Effector memory CD8-positive, alpha-beta T cell (primary cell): ENCODE measurements around the gene TUBA4A.
"Not testable (repeated sequence)": the region's sequence is repeated elsewhere in the genome, so short reads cannot be mapped to it uniquely, and the experiment has no call there.

Experiments
- ATAC-seq: fragments of 150-1000 bp; cut with Tn5 transposase; replicated peaks from 2 replicates; pipeline ENCODE4 v1.10.0; 2021; ENCODE audit warnings: mild to moderate bottlenecking, moderate library complexity
- DNase-seq, 3 experiments: peaks; one replicate each; pipeline ENCODE4 v3.0.0; 2021
- H3K27ac Mint-ChIP-seq, 2 donors: one replicate each; pipeline ENCODE4 v1.8.0; 2022; ENCODE audit warnings: mild to moderate bottlenecking in 2 of 2, mixed read lengths in 2 of 2, moderate library complexity in 2 of 2
- H3K27me3 Mint-ChIP-seq, 2 donors: one replicate each; pipeline ENCODE4 v1.8.0; 2022; ENCODE audit warnings: mixed read lengths in 2 of 2
- H3K36me3 Mint-ChIP-seq: one replicate; pipeline ENCODE4 v1.8.0; 2022; ENCODE audit warnings: mild to moderate bottlenecking, moderate library complexity, mixed read lengths; ENCODE audit not compliant: insufficient read depth
- H3K4me1 Mint-ChIP-seq, 2 donors: one replicate each; pipeline ENCODE4 v1.8.0; 2022; ENCODE audit warnings: low read depth in 2 of 2, mixed read lengths in 2 of 2
- H3K4me3 Mint-ChIP-seq, 2 donors: one replicate each; pipeline ENCODE4 v1.8.0; 2022; ENCODE audit warnings: mild to moderate bottlenecking in 2 of 2, mixed read lengths in 2 of 2, moderate library complexity in 2 of 2
- H3K9me3 Mint-ChIP-seq, 2 donors: one replicate each; pipeline ENCODE4 v1.8.0; 2022; ENCODE audit warnings: mixed read lengths in 2 of 2

Gene TUBA4A

GRCh38 chr2:219206328-219207133, 47.2 kb downstream of the TUBA4A start, which contains the start of gene ZFAND2B:
TSS of gene ZFAND2B (plus strand) at chr2:219206782. CDS start at chr2:219206988, 206 bp downstream.
- DNase-seq: peak; percentile 94 to 96 (median 94)
- Mint-ChIP-seq H3K4me1 (peaks cover 18 to 22% of the 10 kb centered on the region in 2 donors), H3K27me3 (no peaks in the 10 kb centered on the region), H3K9me3 (no peaks in the 10 kb centered on the region), H3K27ac (peak within 1 kb of the TSS; percentile 90 to 94), H3K36me3 (peaks cover 20% of the 10 kb centered on the region), H3K4me3 (peak within 1 kb of the TSS; percentile 78 to 83)
- ATAC-seq: peak; percentile 94

DNA sequence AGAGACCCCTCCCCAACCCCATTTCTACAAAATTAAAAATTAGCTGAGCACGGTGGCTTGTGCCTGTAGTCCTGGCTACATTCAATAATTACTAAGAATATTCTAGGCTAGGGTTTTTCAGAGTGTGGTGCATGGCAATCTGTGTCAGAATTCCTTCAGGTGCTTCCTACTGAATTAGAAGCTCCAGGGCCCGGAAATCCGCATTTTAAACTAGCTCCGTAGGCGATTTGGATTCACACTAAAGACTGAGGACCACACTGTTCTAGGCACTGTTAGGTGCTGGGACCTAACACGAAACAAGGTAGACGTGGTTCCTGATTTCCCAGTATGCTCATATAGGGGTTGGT, 47.8 kb downstream of the TUBA4A start:
- no peak for DNase-seq
- peaks cover 20% of the 10 kb centered on the region for H3K36me3 Mint-ChIP-seq
- peak overlapping the region; percentile 78 to 83 for H3K4me3 Mint-ChIP-seq
- ATAC-seq: no peak
- H3K9me3 Mint-ChIP-seq: no peaks in the 10 kb centered on the region
- peaks cover 15 to 16% of the 10 kb centered on the region in 2 donors for H3K4me1 Mint-ChIP-seq
- no peaks in the 10 kb centered on the region for H3K27me3 Mint-ChIP-seq
- peak overlapping the region; percentile 90 to 94 for H3K27ac Mint-ChIP-seq

- H3K27me3 Mint-ChIP-seq: no peaks in the 10 kb centered on the region
- DNase-seq (no peak), ATAC-seq (no peak)
- H3K4me3 Mint-ChIP-seq: peak overlapping the region; percentile 27 to 78
- peaks cover 22% of the 10 kb centered on the region for H3K36me3 Mint-ChIP-seq
- H3K9me3 Mint-ChIP-seq: no peaks in the 10 kb centered on the region
- peaks cover 16 to 19% of the 10 kb centered on the region in 2 donors for H3K4me1 Mint-ChIP-seq
- peak overlapping the region; percentile 62 to 90 for H3K27ac Mint-ChIP-seq
Observed at GRCh38 chr2:219205165-219205538, 48.6 kb downstream of the TUBA4A start.

DNA sequence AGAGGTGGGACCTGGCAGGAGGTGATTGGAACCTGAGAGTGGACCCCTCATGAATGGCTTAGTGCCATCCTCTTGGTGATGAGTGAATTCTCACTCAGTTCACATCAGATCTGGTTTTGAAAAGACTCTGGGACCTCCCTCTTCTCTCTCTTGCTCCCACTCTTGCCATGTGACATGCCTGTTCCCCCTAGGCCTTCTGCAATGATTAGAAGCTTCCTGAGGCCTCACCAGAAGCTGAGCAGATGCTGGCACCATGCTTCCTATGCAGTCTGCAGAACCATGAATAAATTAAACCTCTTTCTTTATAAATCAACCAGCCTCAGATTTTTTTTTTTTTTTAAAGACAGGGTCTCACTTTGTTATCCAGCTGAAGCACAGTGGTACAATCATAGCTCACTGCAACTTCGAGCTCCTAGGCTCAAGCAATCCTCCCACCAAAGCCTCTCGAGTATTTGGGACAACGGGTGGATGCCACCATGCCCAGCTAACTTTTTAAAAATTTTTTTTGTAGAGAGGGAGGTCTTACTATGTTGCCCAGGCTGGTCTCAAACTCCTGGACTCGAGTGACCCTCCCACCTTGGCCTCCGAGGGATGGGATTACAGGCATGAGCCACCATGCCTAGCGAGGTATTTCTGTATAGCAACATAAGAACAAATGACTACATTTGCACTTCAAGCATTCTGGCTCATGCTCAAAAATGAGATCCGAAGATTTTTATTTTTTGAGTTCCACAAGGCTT, 49.1 kb downstream of the TUBA4A start:
- Mint-ChIP-seq H3K27ac (peak overlapping the region in 1 of 2 donors; percentile 62), H3K4me3 (no peak overlapping the region), H3K9me3 (no peaks in the 10 kb centered on the region), H3K27me3 (peaks cover under 1 to 3% of the 10 kb centered on the region in 2 donors), H3K4me1 (peaks cover 16 to 19% of the 10 kb centered on the region in 2 donors), H3K36me3 (peaks cover 22% of the 10 kb centered on the region)
- no peak for ATAC-seq
- DNase-seq: no peak

- not testable (repeated sequence) for H3K4me3 Mint-ChIP-seq, H3K9me3 Mint-ChIP-seq, H3K27ac Mint-ChIP-seq, DNase-seq, ATAC-seq, H3K36me3 Mint-ChIP-seq
- H3K4me1 Mint-ChIP-seq: peaks cover 13 to 19% of the 10 kb centered on the region in 2 donors
- H3K27me3 Mint-ChIP-seq: peaks cover 11 to 13% of the 10 kb centered on the region in 2 donors
Observed at GRCh38 chr2:219201331-219201730, 52.4 kb downstream of the TUBA4A start.

DNA sequence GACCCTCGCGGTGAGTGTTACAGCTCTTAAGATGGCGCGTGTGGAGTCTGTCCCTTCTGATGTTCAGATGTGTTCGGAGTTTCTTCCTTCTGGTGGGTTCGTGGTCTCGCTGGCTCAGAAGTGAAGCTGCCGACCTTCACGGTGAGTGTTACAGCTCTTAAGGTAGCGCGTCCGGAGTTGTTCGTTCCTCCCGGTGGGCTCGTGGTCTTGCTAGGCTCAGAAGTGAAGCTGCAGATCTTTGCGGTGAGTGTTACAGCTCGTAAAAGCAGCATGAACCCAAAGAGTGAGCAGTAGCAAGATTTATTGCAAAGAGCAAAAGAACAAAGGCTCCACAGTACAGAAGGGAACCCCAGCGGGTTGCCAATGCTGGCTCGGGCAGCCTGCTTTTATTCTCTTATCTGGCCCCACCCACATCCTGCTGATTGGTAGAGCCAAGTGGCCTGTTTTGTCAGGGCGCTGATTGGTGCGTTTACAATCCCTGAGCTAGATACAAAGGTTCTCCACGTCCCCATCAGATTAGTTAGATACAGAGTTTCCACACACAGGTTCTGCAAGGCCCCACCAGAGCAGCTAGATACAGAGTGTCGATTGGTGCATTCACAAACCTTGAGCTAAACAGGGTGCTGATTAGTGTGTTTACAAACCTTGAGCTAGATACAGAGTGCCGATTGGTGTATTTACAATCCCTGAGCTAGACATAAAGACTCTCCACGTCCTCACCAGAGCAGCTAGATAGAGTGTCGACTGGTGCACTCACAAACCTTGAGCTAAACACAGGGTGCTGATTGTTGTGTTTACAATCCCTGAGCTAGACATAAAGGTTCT, 53.0 kb downstream of the TUBA4A start:
- H3K27ac Mint-ChIP-seq: peak overlapping the region; percentile 81 to 90

More for the DNA sequence above, 53.0 kb downstream of the TUBA4A start:
- H3K9me3 Mint-ChIP-seq, H3K36me3 Mint-ChIP-seq, ATAC-seq: not testable (repeated sequence)
- H3K4me1 Mint-ChIP-seq: peaks cover 11 to 15% of the 10 kb centered on the region in 2 donors
- peak in 2 of 3 experiments; percentile 23 to 29 for DNase-seq
- peak overlapping the region; percentile 80 to 82 for H3K4me3 Mint-ChIP-seq
- peaks cover 11 to 13% of the 10 kb centered on the region in 2 donors for H3K27me3 Mint-ChIP-seq
